SU-DHL-6 (cell line): ENCODE data around the gene SRPRB.

Source experiments
- H2AFZ ChIP-seq: fragments of 200-600 bp; sonication (generic); 2 replicates; pipeline ENCODE4 v1.6.1; 2014; ENCODE audit warnings: low read depth, mild to moderate bottlenecking, moderate library complexity, mixed read lengths, antibody characterized with exemption, low read length; ENCODE audit not compliant: severe bottlenecking
- H3F3A ChIP-seq: fragments of 200-600 bp; shearing (Covaris generic); 2 replicates; pipeline ENCODE4 v1.6.0; 2016; ENCODE audit warnings: antibody characterized with exemption, mild to moderate bottlenecking; ENCODE audit not compliant: insufficient read depth
- H3K27ac ChIP-seq: fragments of 200-600 bp; sonication (generic); 2 replicates; pipeline ENCODE4 v1.5.1; 2016; ENCODE audit warnings: low read depth, mild to moderate bottlenecking, low read length, moderate library complexity, mixed read lengths
- H3K27me3 ChIP-seq: fragments of 200-600 bp; sonication (generic), shearing (Covaris generic); 2 replicates; pipeline ENCODE4 v1.6.0; 2014; ENCODE audit warnings: mild to moderate bottlenecking, low read length
- H3K36me3 ChIP-seq: fragments of 200-600 bp; sonication (generic); 2 replicates; pipeline ENCODE4 v1.6.1; 2014; ENCODE audit warnings: mild to moderate bottlenecking, low read length, mixed read lengths
- H3K4me2 ChIP-seq: fragments of 300-600, 200-600 bp; shearing (Covaris generic), sonication (generic); 2 replicates; pipeline ENCODE4 v1.6.0; 2014; ENCODE audit warnings: low read length, low read depth, mild to moderate bottlenecking; ENCODE audit not compliant: poor library complexity, severe bottlenecking
- H3K4me3 ChIP-seq: fragments of 200-600 bp; sonication (generic); 2 replicates; pipeline ENCODE4 v1.5.1; 2014; ENCODE audit warnings: antibody characterized with exemption, low read length, mild to moderate bottlenecking, mixed read lengths; ENCODE audit not compliant: insufficient read depth, poor library complexity, severe bottlenecking
- H3K79me2 ChIP-seq: fragments of 200-600 bp; sonication (generic); 2 replicates; pipeline ENCODE4 v1.6.1; 2014; ENCODE audit warnings: mild to moderate bottlenecking, low read length, moderate library complexity; ENCODE audit not compliant: insufficient read depth
- H3K9ac ChIP-seq: fragments of 200-600 bp; sonication (generic); 2 replicates; pipeline ENCODE4 v1.7.0; 2014; ENCODE audit warnings: mild to moderate bottlenecking, low read length
- H3K9me2 ChIP-seq: fragments of 200-600 bp; sonication (generic); replicated peaks from 2 replicates; pipeline ENCODE4 v1.6.1; 2014; ENCODE audit warnings: low read length; ENCODE audit not compliant: insufficient read depth
- H3K9me3 ChIP-seq: fragments of 200-600 bp; sonication (generic); 2 replicates; pipeline ENCODE4 v1.6.1; 2014; ENCODE audit warnings: low read length, mixed read lengths; ENCODE audit not compliant: insufficient read depth
- H4K20me1 ChIP-seq: fragments of 200-600 bp; sonication (generic); 2 replicates; pipeline ENCODE4 v1.6.1; 2014; ENCODE audit warnings: low read depth, mild to moderate bottlenecking, antibody characterized with exemption, low read length, moderate library complexity, mixed read lengths
- EZH2phosphoT487 ChIP-seq: fragments of 200-600 bp; sonication (generic), shearing (Covaris generic); conservative IDR thresholded peaks from 2 replicates; pipeline ENCODE4 v1.6.1; 2018; ENCODE audit warnings: mild to moderate bottlenecking, antibody characterized with exemption, low read length, moderate library complexity, mixed read lengths
- TF ChIP-seq, protein P1 (sequence below): fragments of 200-600 bp; sonication (generic); IDR thresholded peaks from one replicate; pipeline ENCODE4 v1.5.1; 2017; ENCODE audit warnings: antibody characterized with exemption, mild to moderate bottlenecking, low read length, moderate library complexity; ENCODE audit not compliant: insufficient read depth, poor library complexity, severe bottlenecking

Gene SRPRB

DNA sequence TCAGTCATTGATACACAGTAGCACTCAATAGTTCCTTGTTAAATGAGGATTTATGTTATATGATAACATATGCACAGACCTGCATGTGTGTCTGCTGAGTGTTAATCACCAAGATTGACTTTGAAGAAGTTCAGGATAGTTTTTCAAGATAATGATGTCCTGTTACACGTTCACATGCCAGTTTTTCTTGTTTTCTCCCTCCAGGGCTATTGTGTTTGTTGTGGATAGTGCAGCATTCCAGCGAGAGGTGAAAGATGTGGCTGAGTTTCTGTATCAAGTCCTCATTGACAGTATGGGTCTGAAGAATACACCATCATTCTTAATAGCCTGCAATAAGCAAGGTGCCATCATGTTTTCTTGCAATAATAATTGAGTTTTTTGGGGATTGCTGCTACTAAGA lies 9.8 kb downstream of the SRPRB start:
- Histone ChIP-seq H3K9ac (no peak overlapping the region), H2AFZ (no peak overlapping the region), H3K27ac (no peak overlapping the region), H3K79me2 (no peaks in the 10 kb centered on the region), H3K4me3 (no peak overlapping the region), H3F3A (peaks cover 10% of the 10 kb centered on the region; the same call in 1 of the 2 replicates), H3K27me3 (no peaks in the 10 kb centered on the region), H3K9me3 (no peaks in the 10 kb centered on the region), H3K36me3 (peaks cover 67% of the 10 kb centered on the region), H3K4me2 (no peak overlapping the region), H4K20me1 (no peaks in the 10 kb centered on the region), H3K9me2 (no peaks in the 10 kb centered on the region)
- no peak for TF ChIP-seq EZH2phosphoT487
- TF ChIP-seq, protein P1, sequence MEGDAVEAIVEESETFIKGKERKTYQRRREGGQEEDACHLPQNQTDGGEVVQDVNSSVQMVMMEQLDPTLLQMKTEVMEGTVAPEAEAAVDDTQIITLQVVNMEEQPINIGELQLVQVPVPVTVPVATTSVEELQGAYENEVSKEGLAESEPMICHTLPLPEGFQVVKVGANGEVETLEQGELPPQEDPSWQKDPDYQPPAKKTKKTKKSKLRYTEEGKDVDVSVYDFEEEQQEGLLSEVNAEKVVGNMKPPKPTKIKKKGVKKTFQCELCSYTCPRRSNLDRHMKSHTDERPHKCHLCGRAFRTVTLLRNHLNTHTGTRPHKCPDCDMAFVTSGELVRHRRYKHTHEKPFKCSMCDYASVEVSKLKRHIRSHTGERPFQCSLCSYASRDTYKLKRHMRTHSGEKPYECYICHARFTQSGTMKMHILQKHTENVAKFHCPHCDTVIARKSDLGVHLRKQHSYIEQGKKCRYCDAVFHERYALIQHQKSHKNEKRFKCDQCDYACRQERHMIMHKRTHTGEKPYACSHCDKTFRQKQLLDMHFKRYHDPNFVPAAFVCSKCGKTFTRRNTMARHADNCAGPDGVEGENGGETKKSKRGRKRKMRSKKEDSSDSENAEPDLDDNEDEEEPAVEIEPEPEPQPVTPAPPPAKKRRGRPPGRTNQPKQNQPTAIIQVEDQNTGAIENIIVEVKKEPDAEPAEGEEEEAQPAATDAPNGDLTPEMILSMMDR: no peak

DNA sequence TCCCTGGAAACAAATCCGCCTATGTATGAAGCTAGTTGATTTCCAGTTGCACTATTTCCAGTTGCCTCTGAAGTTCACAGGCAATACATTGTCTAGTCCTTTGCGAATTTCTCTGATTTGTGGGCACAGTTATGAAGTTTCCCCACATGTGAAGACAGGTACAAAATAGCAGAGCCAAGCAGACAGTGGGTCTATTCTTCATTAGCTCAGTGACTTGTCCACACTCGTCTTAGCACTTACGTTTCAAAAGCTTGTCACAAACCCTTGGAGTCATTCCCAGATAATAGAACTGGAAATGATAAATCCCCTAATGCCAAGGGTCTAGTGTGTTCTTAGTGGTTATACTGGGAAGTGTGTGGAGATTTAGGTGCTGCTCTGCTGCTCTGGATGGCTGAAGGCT lies 14.5 kb downstream of the SRPRB start:
- H3K4me3 ChIP-seq: no peak overlapping the region
- no peak overlapping the region for H3K4me2 ChIP-seq
- no peak overlapping the region for H3K27ac ChIP-seq
- no peaks in the 10 kb centered on the region for H3K9me3 ChIP-seq
- no peaks in the 10 kb centered on the region for H4K20me1 ChIP-seq
- peaks cover 42% of the 10 kb centered on the region for H3K36me3 ChIP-seq
- peaks cover 10% of the 10 kb centered on the region; the same call in 1 of the 2 replicates for H3F3A ChIP-seq
- H3K27me3 ChIP-seq: no peaks in the 10 kb centered on the region
- no peaks in the 10 kb centered on the region for H3K9me2 ChIP-seq
- no peaks in the 10 kb centered on the region for H3K79me2 ChIP-seq
- TF ChIP-seq EZH2phosphoT487: no peak
- TF ChIP-seq, protein P1: no peak
- no peak overlapping the region for H2AFZ ChIP-seq
- H3K9ac ChIP-seq: no peak overlapping the region

- Histone ChIP-seq H3K27me3 (no peaks in the 10 kb centered on the region), H4K20me1 (no peaks in the 10 kb centered on the region), H2AFZ (no peak overlapping the region), H3K4me2 (no peak overlapping the region), H3K9me2 (no peaks in the 10 kb centered on the region), H3K9ac (no peak overlapping the region), H3K36me3 (peaks cover 33% of the 10 kb centered on the region), H3K27ac (no peak overlapping the region), H3K79me2 (no peaks in the 10 kb centered on the region), H3K9me3 (no peaks in the 10 kb centered on the region), H3K4me3 (no peak overlapping the region), H3F3A (peaks cover 10% of the 10 kb centered on the region; the same call in 1 of the 2 replicates)
- TF ChIP-seq, protein P1: no peak
- TF ChIP-seq EZH2phosphoT487: no peak
Measured at GRCh38 chr3:133820889-133821675, 15.5 kb downstream of the SRPRB start.
